Natural killer cell (primary cell): Measurements from ENCODE around the gene EMC10. TPM values are rescaled to one million over a fixed set of nuclear protein-coding genes. Genes with fewer than 3 reads are reported as not detected.

Experiments used
- ATAC-seq, 3 donors: fragments of 150-1000 bp in 2 of 3; fragments of 200-7000 bp in 1 of 3; cut with Tn5 transposase; 1 replicate in 1 of 3; 2 replicates in 2 of 3; pipeline ENCODE4 v1.10.0; 2021; ENCODE audit warnings: mild to moderate bottlenecking in 2 of 3, moderate library complexity in 2 of 3
- DNase-seq, 2 donors: peaks; one replicate each; pipeline versions ENCODE4 v3.0.0 to v3.0.0-alpha.2; 2013 to 2021; ENCODE audit warnings: mixed read lengths in 1 of 2
- H3K27ac ChIP-seq: one replicate; pipeline ENCODE4 v1.5.1; 2013; ENCODE audit warnings: mild to moderate bottlenecking, low read length
- H3K27me3 ChIP-seq: one replicate; pipeline ENCODE4 v1.6.1; 2013; ENCODE audit warnings: low read length; ENCODE audit not compliant: control insufficient read depth, insufficient read depth
- H3K36me3 ChIP-seq: one replicate; pipeline ENCODE4 v1.6.1; 2013; ENCODE audit warnings: low read length; ENCODE audit not compliant: control insufficient read depth, insufficient read depth
- H3K4me1 ChIP-seq: one replicate; pipeline ENCODE4 v1.6.1; 2013; ENCODE audit warnings: low read length; ENCODE audit not compliant: control insufficient read depth, insufficient read depth
- H3K4me3 ChIP-seq: one replicate; pipeline ENCODE4 v1.5.1; 2013; ENCODE audit warnings: low read length
- H3K9me3 ChIP-seq: one replicate; pipeline ENCODE4 v1.6.1; 2013; ENCODE audit warnings: low read length; ENCODE audit not compliant: control insufficient read depth, insufficient read depth
- H3K27ac Mint-ChIP-seq, 2 donors: one replicate each; pipeline ENCODE4 v1.8.0; 2022; ENCODE audit warnings: mild to moderate bottlenecking in 2 of 2, mixed read lengths in 2 of 2, moderate library complexity in 1 of 2
- H3K27me3 Mint-ChIP-seq, 2 donors: one replicate each; pipeline ENCODE4 v1.8.0; 2022; ENCODE audit warnings: low read depth in 2 of 2, mixed read lengths in 2 of 2
- H3K36me3 Mint-ChIP-seq: one replicate; pipeline ENCODE4 v1.8.0; 2022; ENCODE audit warnings: mixed read lengths
- H3K4me1 Mint-ChIP-seq, 2 donors: one replicate each; pipeline ENCODE4 v1.8.0; 2022; ENCODE audit warnings: mixed read lengths in 2 of 2
- H3K4me3 Mint-ChIP-seq: one replicate; pipeline ENCODE4 v1.8.0; 2022; ENCODE audit warnings: mild to moderate bottlenecking, moderate library complexity, mixed read lengths
- H3K9me3 Mint-ChIP-seq, 2 donors: one replicate each; pipeline ENCODE4 v1.8.0; 2022; ENCODE audit warnings: mixed read lengths in 2 of 2
- CTCF ChIP-seq: fragments of 200-600 bp; IDR thresholded peaks from one replicate; pipeline ENCODE4 v1.8.0; 2022; ENCODE audit warnings: antibody characterized with exemption
- WGBS: methylation state at CpG from one replicate; pipeline ENCODE4 v1.1.7; 2013; ENCODE audit warnings: missing lambda C conversion rate; ENCODE audit not compliant: insufficient coverage; 5-methylcytosine and 5-hydroxymethylcytosine counted together
- intact Hi-C: fragments of 100-400 bp; cut with micrococcal nuclease; formaldehyde crosslinking; loops from one replicate; pipeline ENCODE4 v1.14.2; 2022
- total RNA-seq, 4 donors: library from RNA; stranded (reverse); fragments of 120-200 nt in 1 of 4; gene quantifications; one replicate each; pipeline versions ENCODE4 v1.2.3 to v1.2.4, GENCODE V29; 2013 to 2022

The EMC10 gene
- total RNA-seq, 3 donors from 2014 or later (not counting 1 experiment from before 2014, with no cell fraction given) = 79.5 to 85.1 (median 80.1) TPM

GRCh38 chr19:50516456-50516855, 40.1 kb downstream of the EMC10 start:
- Histone ChIP-seq H3K27me3 (no peaks in the 10 kb centered on the region), H3K27ac (no peak overlapping the region), H3K4me3 (no peak overlapping the region), H3K4me1 (peaks cover 7% of the 10 kb centered on the region), H3K36me3 (no peaks in the 10 kb centered on the region), H3K9me3 (no peaks in the 10 kb centered on the region)
- H3K9me3 Mint-ChIP-seq = no peaks in the 10 kb centered on the region
- WGBS = 64% methylated on average over 11 of the region's 12 CpGs
- H3K27me3 Mint-ChIP-seq = peaks cover 0 to 3% of the 10 kb centered on the region in 2 donors
- no peak for ATAC-seq
- no peak for TF ChIP-seq CTCF
- intact Hi-C loops = no loop called here
- no peak for DNase-seq
- H3K4me3 Mint-ChIP-seq = no peak overlapping the region
- no peaks in the 10 kb centered on the region for H3K36me3 Mint-ChIP-seq
- peaks cover 4 to 6% of the 10 kb centered on the region in 2 donors for H3K4me1 Mint-ChIP-seq
- H3K27ac Mint-ChIP-seq = no peak overlapping the region

GRCh38 chr19:50516964-50517703, 40.8 kb downstream of the EMC10 start:
- H3K27ac Mint-ChIP-seq = no peak overlapping the region
- peaks cover 0 to 3% of the 10 kb centered on the region in 2 donors for H3K27me3 Mint-ChIP-seq
- no peaks in the 10 kb centered on the region for H3K9me3 Mint-ChIP-seq
- H3K4me3 ChIP-seq = no peak overlapping the region
- TF ChIP-seq CTCF = no peak
- H3K36me3 ChIP-seq = no peaks in the 10 kb centered on the region
- no peak overlapping the region for H3K27ac ChIP-seq
- no peaks in the 10 kb centered on the region for H3K27me3 ChIP-seq
- peaks cover under 1% of the 10 kb centered on the region for H3K4me1 ChIP-seq
- 72% methylated on average over 50 of the region's 53 CpGs for WGBS
- no peaks in the 10 kb centered on the region for H3K4me1 Mint-ChIP-seq
- H3K36me3 Mint-ChIP-seq = no peaks in the 10 kb centered on the region
- H3K4me3 Mint-ChIP-seq = no peak overlapping the region
- no peaks in the 10 kb centered on the region for H3K9me3 ChIP-seq
- ATAC-seq (no peak), DNase-seq (no peak)
- intact Hi-C loops = no loop called here

GRCh38 chr19:50517704-50518075, 41.4 kb downstream of the EMC10 start:
- H3K27ac Mint-ChIP-seq = no peak overlapping the region
- no peak overlapping the region for H3K4me3 Mint-ChIP-seq
- H3K27me3 ChIP-seq = no peaks in the 10 kb centered on the region
- H3K4me1 ChIP-seq = no peaks in the 10 kb centered on the region
- no peak for TF ChIP-seq CTCF
- no peaks in the 10 kb centered on the region for H3K36me3 Mint-ChIP-seq
- H3K27ac ChIP-seq = no peak overlapping the region
- H3K4me1 Mint-ChIP-seq = no peaks in the 10 kb centered on the region
- no peak for DNase-seq
- intact Hi-C loops = no loop called here
- no peak overlapping the region for H3K4me3 ChIP-seq
- no peaks in the 10 kb centered on the region for H3K9me3 Mint-ChIP-seq
- H3K9me3 ChIP-seq = no peaks in the 10 kb centered on the region
- ATAC-seq = no peak
- 95% methylated on average over 37 of the region's 37 CpGs for WGBS
- peaks cover 0 to 3% of the 10 kb centered on the region in 2 donors for H3K27me3 Mint-ChIP-seq
- no peaks in the 10 kb centered on the region for H3K36me3 ChIP-seq
